MM.1S (cell line): ENCODE data around the gene CABP4.

Experiments used
- DNase-seq: peaks from one replicate; pipeline ENCODE4 v3.0.0-alpha.2; 2015
- H2AFZ ChIP-seq: fragments of 300-600 bp; sonication (generic); 2 replicates; pipeline ENCODE4 v1.6.0; 2016; ENCODE audit warnings: antibody characterized with exemption, low read length
- H3F3A ChIP-seq: fragments of 300-600 bp; sonication (generic); 2 replicates; pipeline ENCODE4 v1.6.1; 2016; ENCODE audit warnings: mild to moderate bottlenecking, antibody characterized with exemption, low read length, moderate library complexity, mixed read lengths; ENCODE audit not compliant: insufficient read depth
- H3K27ac ChIP-seq: fragments of 300-600 bp; sonication (generic); 2 replicates; pipeline ENCODE4 v1.5.1; 2016; ENCODE audit warnings: mild to moderate bottlenecking, low read length
- H3K27me3 ChIP-seq: fragments of 300-600 bp; sonication (generic); replicated peaks from 2 replicates; pipeline ENCODE4 v1.6.0; 2016; ENCODE audit warnings: low read length; ENCODE audit not compliant: insufficient read depth
- H3K36me3 ChIP-seq: fragments of 300-600 bp; sonication (generic); replicated peaks from 2 replicates; pipeline ENCODE4 v1.6.1; 2016; ENCODE audit warnings: mild to moderate bottlenecking, low read length, mixed read lengths; ENCODE audit not compliant: insufficient read depth
- H3K4me1 ChIP-seq: fragments of 300-600 bp; sonication (generic); 2 replicates; pipeline ENCODE4 v1.6.1; 2016; ENCODE audit warnings: low read length, mixed read lengths
- H3K4me2 ChIP-seq: fragments of 300-600 bp; sonication (generic); 2 replicates; pipeline ENCODE4 v1.6.0; 2016; ENCODE audit warnings: low read depth, low read length
- H3K4me3 ChIP-seq: fragments of 300-600 bp; sonication (generic); 2 replicates; pipeline ENCODE4 v1.5.1; 2016; ENCODE audit warnings: low read length, mixed read lengths
- H3K79me2 ChIP-seq: fragments of 300-600 bp; sonication (generic); 2 replicates; pipeline ENCODE4 v1.6.1; 2016; ENCODE audit warnings: mixed run types, low read length, mixed read lengths
- H3K9ac ChIP-seq: fragments of 300-600 bp; sonication (generic); 2 replicates; pipeline ENCODE4 v1.6.1; 2016; ENCODE audit warnings: low read length, mixed read lengths
- H3K9me2 ChIP-seq: fragments of 300-600 bp; sonication (generic); replicated peaks from 2 replicates; pipeline ENCODE4 v1.6.1; 2016; ENCODE audit warnings: mild to moderate bottlenecking, low read length, mixed read lengths; ENCODE audit not compliant: insufficient read depth
- H3K9me3 ChIP-seq: fragments of 300-600 bp; sonication (generic); replicated peaks from 2 replicates; pipeline ENCODE4 v1.6.1; 2016; ENCODE audit warnings: mild to moderate bottlenecking, low read length, mixed read lengths; ENCODE audit not compliant: insufficient read depth
- H4K20me1 ChIP-seq: fragments of 300-600 bp; sonication (generic); 2 replicates; pipeline ENCODE4 v1.6.1; 2016; ENCODE audit warnings: mild to moderate bottlenecking, low read length, moderate library complexity, mixed read lengths; ENCODE audit not compliant: insufficient read depth
- EZH2 ChIP-seq: fragments of 300-600 bp; sonication (generic); optimal IDR thresholded peaks from 2 replicates; pipeline ENCODE3; 2017; ENCODE audit warnings: low read depth, mild to moderate bottlenecking, antibody characterized with exemption, low read length, mixed read lengths
- EZH2phosphoT487 ChIP-seq: fragments of 300-600 bp; sonication (generic); IDR thresholded peaks from 2 replicates; pipeline ENCODE4 v1.6.1; 2018; ENCODE audit warnings: antibody characterized with exemption, low read length
- TF ChIP-seq, protein P1 (sequence below): fragments of 300-600 bp; sonication (generic); IDR thresholded peaks from 2 replicates; pipeline ENCODE4 v1.5.1; 2016; ENCODE audit warnings: antibody characterized with exemption, low read length, mixed read lengths

CABP4 gene

DNA sequence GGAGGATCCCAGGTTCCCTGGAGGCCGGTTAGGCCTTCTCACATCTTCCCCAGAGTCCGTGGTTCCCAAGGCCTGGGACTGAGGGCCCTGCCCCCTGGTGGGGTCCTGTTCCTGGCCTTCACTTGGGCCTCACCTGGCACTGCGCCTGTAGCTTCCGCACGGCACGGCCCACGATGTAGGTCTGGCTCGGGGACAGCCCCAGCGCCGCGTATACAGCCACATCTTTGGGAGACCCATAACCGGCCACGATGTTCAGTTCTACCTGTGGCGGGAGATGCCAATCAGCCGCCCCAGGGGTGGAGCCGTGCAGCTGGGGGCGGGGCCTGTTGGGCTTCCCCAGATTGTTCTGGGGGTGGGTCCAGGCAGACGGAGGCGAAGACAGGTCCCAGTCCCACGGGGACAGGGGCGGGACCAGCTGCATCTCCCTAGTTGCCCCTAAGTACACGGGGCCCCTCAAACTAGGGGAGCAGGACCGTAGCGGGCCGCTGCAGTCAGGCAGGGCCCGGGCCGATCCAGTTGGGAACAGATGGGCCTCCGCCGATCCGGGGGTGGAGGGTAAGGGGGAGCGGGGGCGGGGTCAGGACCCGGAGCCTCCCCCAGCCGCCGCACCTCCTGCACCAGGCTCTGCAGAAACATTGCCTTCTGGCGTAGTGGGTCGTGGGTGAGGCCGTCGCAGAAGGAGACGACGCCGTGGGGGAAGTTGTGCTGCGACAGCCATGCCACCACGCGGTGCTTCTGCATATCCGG, 37.8 kb downstream of the CABP4 start:
- no peak overlapping the region for H3K4me3 ChIP-seq
- H2AFZ ChIP-seq, result no peak overlapping the region
- H3K9ac ChIP-seq, result no peak overlapping the region
- H3K27me3 ChIP-seq, result peaks cover 11% of the 10 kb centered on the region; the same call in 1 of the 2 replicates
- no peaks in the 10 kb centered on the region for H3F3A ChIP-seq
- no peak overlapping the region for H3K27ac ChIP-seq
- no peaks in the 10 kb centered on the region for H3K9me3 ChIP-seq
- no peak overlapping the region for H3K4me2 ChIP-seq
- no peak for DNase-seq
- no peaks in the 10 kb centered on the region for H3K4me1 ChIP-seq
- TF ChIP-seq EZH2phosphoT487 (no peak), EZH2 (no peak)
- TF ChIP-seq, protein P1, sequence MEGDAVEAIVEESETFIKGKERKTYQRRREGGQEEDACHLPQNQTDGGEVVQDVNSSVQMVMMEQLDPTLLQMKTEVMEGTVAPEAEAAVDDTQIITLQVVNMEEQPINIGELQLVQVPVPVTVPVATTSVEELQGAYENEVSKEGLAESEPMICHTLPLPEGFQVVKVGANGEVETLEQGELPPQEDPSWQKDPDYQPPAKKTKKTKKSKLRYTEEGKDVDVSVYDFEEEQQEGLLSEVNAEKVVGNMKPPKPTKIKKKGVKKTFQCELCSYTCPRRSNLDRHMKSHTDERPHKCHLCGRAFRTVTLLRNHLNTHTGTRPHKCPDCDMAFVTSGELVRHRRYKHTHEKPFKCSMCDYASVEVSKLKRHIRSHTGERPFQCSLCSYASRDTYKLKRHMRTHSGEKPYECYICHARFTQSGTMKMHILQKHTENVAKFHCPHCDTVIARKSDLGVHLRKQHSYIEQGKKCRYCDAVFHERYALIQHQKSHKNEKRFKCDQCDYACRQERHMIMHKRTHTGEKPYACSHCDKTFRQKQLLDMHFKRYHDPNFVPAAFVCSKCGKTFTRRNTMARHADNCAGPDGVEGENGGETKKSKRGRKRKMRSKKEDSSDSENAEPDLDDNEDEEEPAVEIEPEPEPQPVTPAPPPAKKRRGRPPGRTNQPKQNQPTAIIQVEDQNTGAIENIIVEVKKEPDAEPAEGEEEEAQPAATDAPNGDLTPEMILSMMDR, result no peak
- H3K79me2 ChIP-seq, result no peaks in the 10 kb centered on the region
- H3K9me2 ChIP-seq, result no peaks in the 10 kb centered on the region
- no peaks in the 10 kb centered on the region for H4K20me1 ChIP-seq
- H3K36me3 ChIP-seq, result no peaks in the 10 kb centered on the region

DNA sequence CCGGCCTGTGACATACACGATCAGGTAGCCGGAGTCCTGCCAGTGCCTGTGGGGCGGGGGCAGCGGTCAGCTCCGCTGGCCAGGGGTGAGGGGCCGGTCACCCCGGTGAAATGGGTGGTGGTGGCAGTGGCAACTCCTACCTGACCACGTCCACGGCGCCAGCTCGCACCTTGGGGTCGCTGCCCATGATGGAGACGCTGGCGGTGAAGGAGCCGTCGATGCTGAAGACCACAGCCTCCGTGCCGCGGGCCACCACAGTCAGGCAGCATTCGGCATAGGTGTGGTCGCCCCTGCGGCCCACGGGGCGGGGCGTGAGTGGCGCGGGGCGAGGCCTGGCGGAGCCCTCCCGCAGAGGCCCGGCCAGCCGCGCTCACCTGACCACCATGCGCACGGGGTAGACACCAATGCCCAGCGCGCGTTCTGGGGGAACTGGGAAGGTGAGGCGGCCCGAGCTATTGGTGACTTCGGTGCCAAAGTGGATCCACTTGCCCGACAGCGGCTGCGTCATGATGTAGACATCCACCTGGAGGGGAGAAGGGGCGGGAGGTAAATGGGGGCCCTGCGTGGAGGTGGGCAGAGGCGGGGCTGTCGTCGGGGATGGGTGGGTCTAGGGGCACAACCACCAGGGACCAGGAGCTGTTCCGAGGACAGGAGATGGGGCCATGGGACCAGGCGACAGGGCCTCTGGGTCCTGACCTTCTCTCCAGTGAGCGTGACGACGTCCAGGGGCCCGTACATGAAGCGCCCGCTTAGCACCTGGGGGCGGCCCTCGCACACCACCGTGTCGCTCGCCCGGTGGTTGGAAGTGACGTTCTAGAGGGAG, 38.6 kb downstream of the CABP4 start:
- DNase-seq, result no peak
- no peak overlapping the region for H3K27ac ChIP-seq
- no peak for TF ChIP-seq EZH2phosphoT487
- TF ChIP-seq, protein P1, result no peak
- no peak for TF ChIP-seq EZH2
- H4K20me1 ChIP-seq, result no peaks in the 10 kb centered on the region
- H3K27me3 ChIP-seq, result peaks cover 18% of the 10 kb centered on the region; the same call in 1 of the 2 replicates
- H2AFZ ChIP-seq, result no peak overlapping the region
- no peaks in the 10 kb centered on the region for H3K36me3 ChIP-seq
- H3K4me2 ChIP-seq, result no peak overlapping the region
- no peaks in the 10 kb centered on the region for H3K9me2 ChIP-seq
- H3F3A ChIP-seq, result no peaks in the 10 kb centered on the region
- H3K79me2 ChIP-seq, result no peaks in the 10 kb centered on the region
- H3K4me1 ChIP-seq, result no peaks in the 10 kb centered on the region
- no peak overlapping the region for H3K4me3 ChIP-seq
- H3K9ac ChIP-seq, result no peak overlapping the region
- no peaks in the 10 kb centered on the region for H3K9me3 ChIP-seq

DNA sequence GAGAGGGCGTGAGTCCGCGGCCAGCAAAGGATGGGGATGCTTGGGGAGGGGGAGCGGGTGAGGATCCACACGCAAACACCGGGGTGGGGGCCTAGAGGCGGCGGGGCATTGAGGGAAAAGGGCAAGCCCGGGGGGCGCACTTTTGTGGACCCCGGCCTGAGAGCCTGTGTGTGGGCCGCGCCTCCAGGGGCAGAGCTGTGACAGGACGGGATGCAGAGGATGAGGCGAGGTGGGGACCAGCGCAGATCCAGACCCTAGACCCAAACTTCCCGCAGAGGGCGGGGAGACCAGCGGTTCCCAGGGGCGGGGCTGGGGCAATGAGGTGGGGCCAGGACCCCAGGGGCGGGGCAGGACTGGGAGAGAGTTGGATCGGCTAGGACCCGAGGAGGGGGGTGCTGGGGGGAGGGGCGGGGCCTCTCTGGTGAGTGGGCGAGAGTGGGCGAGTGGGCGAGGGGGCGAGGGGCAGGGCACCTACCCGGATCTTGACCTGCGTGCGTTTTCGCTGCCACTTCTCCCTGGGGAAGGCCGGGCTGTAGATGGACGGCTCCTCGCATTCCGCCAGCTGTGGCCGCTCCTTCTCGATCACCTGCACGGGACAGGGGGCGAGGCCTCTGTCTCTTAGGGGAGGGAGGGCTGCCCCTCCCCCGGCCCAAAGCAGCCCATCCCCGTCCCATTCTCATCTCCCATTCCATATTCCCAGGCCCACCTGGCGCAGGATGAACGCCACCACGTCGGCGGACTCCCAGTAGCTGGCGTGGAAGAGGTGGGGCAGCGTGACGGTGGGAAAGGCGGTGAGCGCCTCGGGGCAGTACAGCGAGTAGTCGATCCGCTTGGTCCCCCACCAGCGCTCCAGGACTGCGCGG, 39.4 kb downstream of the CABP4 start:
- TF ChIP-seq EZH2 (no peak), EZH2phosphoT487 (no peak)
- TF ChIP-seq, protein P1, result no peak
- no peaks in the 10 kb centered on the region for H3F3A ChIP-seq
- no peak overlapping the region for H3K27ac ChIP-seq
- H3K9ac ChIP-seq, result no peak overlapping the region
- no peaks in the 10 kb centered on the region for H3K9me2 ChIP-seq
- H3K4me1 ChIP-seq, result no peaks in the 10 kb centered on the region
- H2AFZ ChIP-seq, result no peak overlapping the region
- H3K4me3 ChIP-seq, result no peak overlapping the region
- H4K20me1 ChIP-seq, result no peaks in the 10 kb centered on the region
- peaks cover 19% of the 10 kb centered on the region; the same call in 1 of the 2 replicates for H3K27me3 ChIP-seq
- H3K4me2 ChIP-seq, result no peak overlapping the region
- H3K36me3 ChIP-seq, result no peaks in the 10 kb centered on the region
- no peaks in the 10 kb centered on the region for H3K79me2 ChIP-seq
- no peak for DNase-seq
- no peaks in the 10 kb centered on the region for H3K9me3 ChIP-seq
